Coronary artery (tissue), 2 donors: ENCODE measurements around the gene INF2.

ENCODE experiments used
- DNase-seq: peaks from one replicate; pipeline ENCODE4 v3.0.0-alpha.2; 2017; ENCODE audit warnings: low spot score
- H3K27ac ChIP-seq, 2 donors: fragments of 200-600 bp; sonication (generic); one replicate each; pipeline ENCODE4 v1.5.1; 2016 to 2019
- H3K4me3 ChIP-seq: fragments of 200-600 bp; sonication (generic); 2 replicates; pipeline ENCODE4 v1.5.1; 2016; ENCODE audit warnings: mild to moderate bottlenecking, moderate library complexity
- TF ChIP-seq, protein P1 (sequence below): fragments of 200-600 bp; sonication (generic); IDR thresholded peaks from one replicate; pipeline ENCODE4 v1.5.1; 2019; ENCODE audit warnings: antibody characterized with exemption

The INF2 gene

DNA sequence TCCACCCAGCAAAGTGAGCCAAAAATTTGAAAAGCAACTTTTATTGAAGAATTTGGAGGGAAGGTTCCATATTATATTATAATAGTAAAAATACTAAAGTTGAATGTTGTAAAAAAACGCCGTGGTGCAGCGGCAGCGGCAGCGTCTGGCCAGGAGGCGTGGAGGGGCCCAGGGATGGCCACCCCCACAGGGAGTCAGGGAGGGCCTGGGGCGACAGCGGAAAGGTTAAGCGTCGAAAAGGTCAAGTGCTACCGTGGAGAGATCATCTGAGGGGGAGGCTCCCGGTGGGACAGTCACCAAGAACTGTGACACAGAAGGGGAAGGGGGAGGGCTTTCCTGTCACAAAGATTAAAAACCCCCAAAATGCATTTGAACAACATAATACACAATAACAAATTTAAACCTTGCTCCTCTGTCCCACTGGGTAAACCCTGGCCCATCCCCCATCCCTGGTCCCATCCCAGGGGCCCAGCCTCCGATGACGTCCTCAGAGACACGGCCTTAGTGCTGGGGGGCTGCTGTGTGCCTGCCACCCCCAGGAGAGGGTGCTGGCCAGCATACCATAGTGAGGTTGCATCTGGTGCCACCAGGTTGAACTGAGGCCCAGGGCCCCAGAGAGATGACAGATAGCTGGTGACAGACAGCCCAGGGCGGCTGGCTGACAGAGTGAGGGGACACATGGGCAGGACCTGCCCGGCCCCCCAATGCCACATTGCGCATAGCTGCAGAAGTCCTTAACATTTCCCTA is 80.1 kb downstream of the INF2 start:
- TF ChIP-seq, protein P1, sequence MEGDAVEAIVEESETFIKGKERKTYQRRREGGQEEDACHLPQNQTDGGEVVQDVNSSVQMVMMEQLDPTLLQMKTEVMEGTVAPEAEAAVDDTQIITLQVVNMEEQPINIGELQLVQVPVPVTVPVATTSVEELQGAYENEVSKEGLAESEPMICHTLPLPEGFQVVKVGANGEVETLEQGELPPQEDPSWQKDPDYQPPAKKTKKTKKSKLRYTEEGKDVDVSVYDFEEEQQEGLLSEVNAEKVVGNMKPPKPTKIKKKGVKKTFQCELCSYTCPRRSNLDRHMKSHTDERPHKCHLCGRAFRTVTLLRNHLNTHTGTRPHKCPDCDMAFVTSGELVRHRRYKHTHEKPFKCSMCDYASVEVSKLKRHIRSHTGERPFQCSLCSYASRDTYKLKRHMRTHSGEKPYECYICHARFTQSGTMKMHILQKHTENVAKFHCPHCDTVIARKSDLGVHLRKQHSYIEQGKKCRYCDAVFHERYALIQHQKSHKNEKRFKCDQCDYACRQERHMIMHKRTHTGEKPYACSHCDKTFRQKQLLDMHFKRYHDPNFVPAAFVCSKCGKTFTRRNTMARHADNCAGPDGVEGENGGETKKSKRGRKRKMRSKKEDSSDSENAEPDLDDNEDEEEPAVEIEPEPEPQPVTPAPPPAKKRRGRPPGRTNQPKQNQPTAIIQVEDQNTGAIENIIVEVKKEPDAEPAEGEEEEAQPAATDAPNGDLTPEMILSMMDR, result no peak
- H3K4me3 ChIP-seq, result no peak overlapping the region
- H3K27ac ChIP-seq, result no peak overlapping the region

DNA sequence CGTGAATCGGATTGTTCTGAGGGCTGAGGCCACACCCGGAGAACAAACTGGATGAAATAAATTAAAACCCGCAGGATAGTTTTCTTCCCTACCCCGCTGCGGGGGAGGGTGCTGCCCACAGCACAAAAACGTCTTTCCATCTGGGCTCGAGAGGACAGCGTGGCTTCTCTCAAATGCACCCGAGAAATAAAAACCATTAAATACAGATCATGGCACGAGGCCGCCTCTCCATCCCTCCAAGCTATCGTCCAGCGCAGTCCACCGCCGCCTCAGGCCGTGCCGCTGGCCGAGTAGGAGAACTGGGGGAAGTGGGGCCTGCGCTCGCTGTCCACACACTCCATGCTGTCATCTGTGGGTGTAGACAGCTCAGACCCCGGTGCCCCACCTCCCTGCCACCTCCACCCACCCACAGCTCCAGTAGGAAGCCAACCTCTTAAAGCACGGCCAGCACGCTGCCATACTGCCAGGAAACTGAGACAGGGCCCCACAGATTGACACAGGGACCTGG is 80.7 kb downstream of the INF2 start:
- Histone ChIP-seq H3K4me3 (no peak overlapping the region), H3K27ac (no peak overlapping the region)
- no peak for DNase-seq
- TF ChIP-seq, protein P1, result no peak

More for the DNA sequence above, 80.1 kb downstream of the INF2 start:
- no peak for DNase-seq

DNA sequence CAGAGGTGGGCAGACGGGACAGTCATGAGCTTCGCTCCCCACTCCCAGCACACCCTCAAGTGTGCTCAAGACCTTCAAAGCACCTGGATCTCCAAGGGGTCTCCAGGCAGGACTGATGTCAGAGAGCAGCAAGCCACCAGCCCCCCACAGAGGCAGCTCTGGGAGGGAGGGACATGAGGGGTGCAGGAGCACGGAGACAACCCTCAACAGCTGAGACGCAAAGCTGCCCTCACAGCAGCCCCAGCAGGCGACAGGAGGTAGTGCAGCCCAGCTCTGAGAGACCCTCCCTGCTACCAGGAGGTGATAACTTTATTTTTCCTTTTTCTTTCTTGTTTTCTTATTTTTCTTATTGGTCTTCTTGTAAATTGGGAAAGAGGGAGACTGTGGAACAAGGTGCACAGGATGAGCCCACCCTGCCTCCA is 81.4 kb downstream of the INF2 start:
- H3K27ac ChIP-seq, result no peak overlapping the region

DNA sequence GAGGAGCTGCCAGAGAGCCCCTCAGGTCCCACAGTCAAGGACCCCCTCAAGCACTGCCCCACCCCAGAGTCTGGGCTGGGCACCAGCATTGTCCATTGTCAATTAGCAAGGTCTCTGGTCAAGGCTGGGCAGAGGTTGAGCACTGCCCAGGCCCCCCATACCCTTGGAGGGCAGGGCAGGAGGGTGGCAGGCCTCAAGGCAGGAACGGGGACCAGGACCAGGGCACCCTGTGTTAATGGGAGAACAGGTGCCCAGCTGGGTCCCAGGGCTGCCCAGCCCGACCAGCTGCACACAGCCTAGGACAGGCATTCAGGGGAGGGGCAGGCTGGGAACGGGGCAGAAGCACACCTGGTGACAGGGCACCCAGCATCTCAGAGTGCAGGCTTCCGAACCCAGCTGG is 82.0 kb downstream of the INF2 start:
- no peak for DNase-seq

More for the DNA sequence above, 81.4 kb downstream of the INF2 start:
- TF ChIP-seq, protein P1, result no peak
- H3K4me3 ChIP-seq, result no peak overlapping the region
- DNase-seq, result no peak

More for the DNA sequence above, 82.0 kb downstream of the INF2 start:
- TF ChIP-seq, protein P1, result no peak
- Histone ChIP-seq H3K4me3 (no peak overlapping the region), H3K27ac (no peak overlapping the region)
